K562 (cell line): ENCODE results near the gene FTH1. TPM values are rescaled to one million over a fixed set of nuclear protein-coding genes. Genes with fewer than 3 reads are reported as not detected.
A peak's percentile ranks its signal among the peaks of the same experiment; 100 is the strongest.

Experiments used
- ATAC-seq: fragments of 200-7000 bp; cut with Tn5 transposase; 3 replicates; pipeline ENCODE4 v1.9.1; 2020; ENCODE audit warnings: moderate library complexity
- BruUV-seq: library from RNA; stranded (reverse); fragments of 400-500 nt; replicated peaks from 2 replicates; lab custom pipeline; 2021; lab: Mats Ljungman, UMichigan
- CTCF ChIA-PET: fragments of 300-600 bp; formaldehyde crosslinking; extraction: SDS; loops from one replicate; lab custom pipeline; 2021; ENCODE audit warnings: low intra/inter-chr PET ratio; lab: Yijun Ruan, JAX
- POLR2A ChIA-PET: fragments of 300-600, 350-650 bp; sonication (Branson Sonifier 250); formaldehyde crosslinking; extraction: SDS; loops from one replicate; lab custom pipeline; 2021; ENCODE audit warnings: antibody characterized with exemption, inconsistent platforms; lab: Yijun Ruan, JAX
- DNase-seq, 4 experiments: peaks; one replicate each; pipeline versions ENCODE4 v3.0.0 to v3.0.0-alpha.2; 2011 to 2018; ENCODE audit warnings: low spot score in 3 of 4, mixed read lengths in 3 of 4; ENCODE audit errors: extremely low read depth in 1 of 4
- FAIRE-seq: peaks from 2 replicates; lab custom pipeline; 2011; peaks lifted over from hg19 to GRCh38; lab: Jason Lieb, UNC
- H2AFZ ChIP-seq: 2 replicates; pipeline ENCODE4 v1.6.0; 2011; ENCODE audit warnings: low read depth, low read length, control low read depth, inconsistent platforms
- H3K27ac ChIP-seq: fragments of 200-600 bp; 3 replicates; pipeline ENCODE4 v1.8.0; 2011; ENCODE audit warnings: low read depth, mild to moderate bottlenecking, control low read depth, inconsistent platforms, low read length, moderate library complexity, mixed read lengths; ENCODE audit errors: extremely low read depth
- H3K27me3 ChIP-seq, 2 experiments: fragments of 300-600 bp in 1 of 2; 2 replicates in 1 of 2; 3 replicates in 1 of 2; pipeline versions ENCODE4 v1.6.0 to v1.8.0; 2011; ENCODE audit warnings: inconsistent platforms in 2 of 2, low read length in 2 of 2, mild to moderate bottlenecking in 1 of 2, mixed read lengths in 1 of 2, moderate library complexity in 1 of 2; ENCODE audit not compliant: control insufficient read depth in 2 of 2, insufficient read depth in 2 of 2
- H3K36me3 ChIP-seq: fragments of 300-600 bp; 3 replicates; pipeline ENCODE4 v1.8.0; 2011; ENCODE audit warnings: mild to moderate bottlenecking, low read length, inconsistent platforms; ENCODE audit not compliant: control insufficient read depth, insufficient read depth
- H3K4me1 ChIP-seq, 2 experiments: fragments of 200-600 bp in 1 of 2; replicated peaks in 1 of 2; 2 replicates in 1 of 2; 3 replicates in 1 of 2; pipeline versions ENCODE4 v1.5.1 to v1.8.0; 2011; ENCODE audit warnings: inconsistent platforms in 2 of 2, low read length in 2 of 2, mild to moderate bottlenecking in 1 of 2, mixed read lengths in 1 of 2, moderate library complexity in 1 of 2; ENCODE audit not compliant: control insufficient read depth in 2 of 2, insufficient read depth in 2 of 2
- H3K4me2 ChIP-seq: 2 replicates; pipeline ENCODE4 v1.6.1; 2011; ENCODE audit warnings: low read length, control low read depth, inconsistent platforms, mixed read lengths; ENCODE audit not compliant: insufficient read depth
- H3K4me3 ChIP-seq: fragments of 200-600 bp; sonication (generic), shearing (Covaris generic); 2 replicates; pipeline ENCODE4 v1.5.1; 2016; ENCODE audit warnings: control low read depth, inconsistent platforms
- H3K79me2 ChIP-seq: fragments of 200-600 bp; 3 replicates; pipeline ENCODE4 v1.8.0; 2011; ENCODE audit warnings: low read length, inconsistent platforms; ENCODE audit not compliant: control insufficient read depth, insufficient read depth
- H3K9ac ChIP-seq, 2 experiments: 2 replicates each; pipeline versions ENCODE4 v1.6.0 to v1.6.1; 2011; ENCODE audit warnings: low read depth in 2 of 2, low read length in 2 of 2, control low read depth in 1 of 2, inconsistent platforms in 1 of 2, mild to moderate bottlenecking in 1 of 2, mixed read lengths in 1 of 2; ENCODE audit not compliant: insufficient read depth in 1 of 2
- H3K9me1 ChIP-seq: one replicate; pipeline ENCODE4 v1.6.0; 2011; ENCODE audit warnings: inconsistent platforms, mild to moderate bottlenecking, low read length, moderate library complexity; ENCODE audit not compliant: control insufficient read depth, insufficient read depth
- H3K9me3 ChIP-seq: replicated peaks from 2 replicates; pipeline ENCODE4 v1.5.1; 2011; ENCODE audit warnings: low read depth, low read length, inconsistent platforms; ENCODE audit not compliant: control insufficient read depth, insufficient read depth
- H4K20me1 ChIP-seq: replicated peaks from 2 replicates; pipeline ENCODE4 v1.6.1; 2011; ENCODE audit warnings: low read length, inconsistent platforms, mixed read lengths; ENCODE audit not compliant: control insufficient read depth, insufficient read depth
- FOXK2 ChIP-seq, 2 experiments: fragments of 450-650 bp; IDR thresholded peaks in 1 of 2; conservative IDR thresholded peaks in 1 of 2; 2 replicates each; pipeline ENCODE4 v1.6.1; 2016; ENCODE audit warnings: low read depth in 2 of 2, mild to moderate bottlenecking in 1 of 2
- GATAD2B ChIP-seq: fragments of 450-650 bp; IDR thresholded peaks from 2 replicates; pipeline ENCODE4 v1.6.1; 2017; ENCODE audit warnings: mild to moderate bottlenecking, borderline replicate concordance
- MAFG ChIP-seq: fragments of 450-650 bp; conservative IDR thresholded peaks from 2 replicates; pipeline ENCODE4 v1.6.1; 2016; ENCODE audit warnings: missing genetic modification characterization, missing compliant biosample characterization
- POLR2G ChIP-seq: fragments of 200-400 bp; formaldehyde crosslinking; IDR thresholded peaks from 2 replicates; pipeline ENCODE4 v1.6.1; 2017; ENCODE audit warnings: low read depth, mild to moderate bottlenecking, antibody characterized with exemption, low read length, moderate library complexity
- RBFOX2 ChIP-seq: fragments of 200-400 bp; formaldehyde crosslinking; IDR thresholded peaks from 2 replicates; pipeline ENCODE4 v1.6.1; 2017; ENCODE audit warnings: low read depth, mild to moderate bottlenecking, low read length, moderate library complexity
- SMAD4 ChIP-seq: fragments of 250-450 bp; sonication (Bioruptor Pico); conservative IDR thresholded peaks from 2 replicates; pipeline ENCODE4 v1.8.0; 2021; ENCODE audit warnings: inconsistent platforms, mild to moderate bottlenecking, moderate library complexity
- TGIF2 ChIP-seq: sonication (generic); formaldehyde crosslinking; IDR thresholded peaks from 2 replicates; pipeline ENCODE4 v1.8.1; 2022; ENCODE audit warnings: mild to moderate bottlenecking, missing genetic modification reagents, moderate library complexity
- YBX1 ChIP-seq: fragments of 450-650 bp; IDR thresholded peaks from 2 replicates; pipeline ENCODE4 v1.7.1; 2016; ENCODE audit warnings: mild to moderate bottlenecking
- ZBTB7A ChIP-seq: IDR thresholded peaks from 2 replicates; pipeline ENCODE4 v1.6.1; 2011; ENCODE audit warnings: low read depth, mild to moderate bottlenecking, low read length, moderate library complexity, borderline replicate concordance; ENCODE audit not compliant: control insufficient read depth
- ZFPM2 ChIP-seq: fragments of 250-450 bp; sonication (Bioruptor Pico); IDR thresholded peaks from 2 replicates; pipeline ENCODE4 v1.5.1; 2022; ENCODE audit warnings: mild to moderate bottlenecking
- ZNF696 ChIP-seq: fragments of 250-450 bp; sonication (Bioruptor Pico); conservative IDR thresholded peaks from 2 replicates; pipeline ENCODE4 v1.4.0; 2020; ENCODE audit warnings: mild to moderate bottlenecking, moderate library complexity
- ZNF830 ChIP-seq: fragments of 250-450 bp; sonication (Bioruptor Pico); IDR thresholded peaks from 2 replicates; pipeline ENCODE4 v1.5.0; 2021; ENCODE audit warnings: mild to moderate bottlenecking
- WGBS: fragments of 100-300 bp; shearing (Covaris generic); methylation state at CpG from one replicate; pipeline ENCODE4 v1.1.6; 2016; ENCODE audit warnings: low coverage, mixed read lengths; ENCODE audit not compliant: insufficient coverage; ENCODE audit errors: missing lambda C conversion rate; 5-methylcytosine and 5-hydroxymethylcytosine counted together
- in situ Hi-C: fragments of 300-500 bp; cut with MboI; formaldehyde crosslinking; loops from 4 replicates; pipeline ENCODE4 v1.15.0; 2018; ENCODE audit warnings: inconsistent platforms, mixed read lengths
- intact Hi-C: fragments of 100-400 bp; cut with micrococcal nuclease; formaldehyde crosslinking; loops from 2 replicates; pipeline ENCODE4 v1.14.2; 2022
- polyA plus RNA-seq, 8 experiments: library from polyadenylated mRNA; depleted of rRNA in 4 of 8; stranded (reverse) in 5 of 8; unstranded in 3 of 8; fragments of >200 nt; fragmentation: Nextera tagmentation in 2 of 8; fragmentation: Illumina TruSeq in 1 of 8; extraction: Ambion mirVana in 2 of 8; extraction: Trizol in 1 of 8; gene quantifications; 2 replicates each; pipeline versions ENCODE4 v1.2.1 to v1.2.3, GENCODE V29; 2011 to 2014; ENCODE audit warnings: inconsistent platforms in 1 of 8, missing spikeins in 1 of 8
- total RNA-seq, 7 experiments: library from RNA; depleted of rRNA in 6 of 7; stranded (reverse); fragments of >200 nt in 6 of 7; fragmentation: Illumina TruSeq in 2 of 7; extraction: Trizol in 2 of 7; gene quantifications; 2 replicates each; pipeline versions ENCODE4 v1.2.1 to v1.2.3, GENCODE V29; 2011 to 2021; ENCODE audit warnings: low replicate concordance in 1 of 7
- TF ChIP-seq, protein P1 (sequence below): fragments of 450-650 bp; IDR thresholded peaks from 2 replicates; pipeline ENCODE4 v1.6.1; 2018; ENCODE audit warnings: mild to moderate bottlenecking, low read depth; ENCODE audit not compliant: partially characterized antibody

FTH1 gene
- total and polyA plus RNA-seq, 9 of the 15 experiments (the other 6 are each of a cell fraction or from before 2014, with no cell fraction given): 370 to 3,146 (median 802) TPM

DNA sequence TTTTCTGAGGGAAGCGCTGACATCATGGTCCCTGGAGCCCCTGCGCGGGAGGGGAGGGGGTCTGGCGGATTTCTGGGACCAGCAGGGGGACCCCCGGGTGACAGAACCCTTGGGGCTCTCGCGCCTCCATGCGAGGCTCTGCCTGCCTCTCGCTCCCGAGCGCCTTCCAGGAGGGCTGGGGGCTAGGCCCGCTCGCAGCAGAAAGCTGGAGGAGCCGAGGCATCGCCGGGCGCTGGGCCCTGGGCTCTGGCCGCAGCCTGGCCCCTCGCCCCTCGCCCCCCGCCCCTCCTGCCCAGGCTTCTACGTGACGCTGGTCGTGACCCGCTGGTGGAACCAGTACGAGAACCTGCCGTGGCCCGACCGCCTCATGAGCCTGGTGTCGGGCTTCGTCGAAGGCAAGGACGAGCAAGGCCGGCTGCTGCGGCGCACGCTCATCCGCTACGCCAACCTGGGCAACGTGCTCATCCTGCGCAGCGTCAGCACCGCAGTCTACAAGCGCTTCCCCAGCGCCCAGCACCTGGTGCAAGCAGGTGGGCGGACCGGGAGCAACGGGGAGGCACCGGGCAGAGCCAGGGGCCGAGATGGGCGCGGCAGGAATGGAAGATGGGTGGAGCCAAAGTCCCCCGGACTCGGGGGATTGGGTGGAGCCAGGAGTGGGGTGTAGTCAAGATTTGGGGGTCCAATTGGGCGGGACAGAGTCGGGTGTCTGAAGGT lies 11.9 kb downstream of the FTH1 start:
- FAIRE-seq: no peak
- WGBS: 81% methylated on average over 39 of the region's 56 CpGs
- H2AFZ ChIP-seq: 0 out of 2 replicates have a peak overlapping the region, but pooled peaks have one; percentile 69
- TF ChIP-seq POLR2G (peak; percentile 31; the same call in 1 of the 2 replicates), GATAD2B (no peak), ZNF696 (CRISPR knock-in tag) (no peak), YBX1 (no peak), ZBTB7A (0 out of 2 replicates have a peak, but pooled peaks have one; percentile 23), MAFG (tag) (no peak), SMAD4 (no peak), FOXK2 (conservative IDR thresholded peaks at IDR 0.05 in 1 of 2, IDR thresholded peaks at IDR 0.05 in 1 of 2; ENCODE audit: low read depth in 2 of 2) (no peak), RBFOX2 (0 out of 2 replicates have a peak, but pooled peaks have one; percentile 22), TGIF2 (CRISPR knock-in tag) (no peak), ZFPM2 (CRISPR knock-in tag) (no peak), ZNF830 (CRISPR knock-in tag) (no peak)
- TF ChIP-seq, protein P1, sequence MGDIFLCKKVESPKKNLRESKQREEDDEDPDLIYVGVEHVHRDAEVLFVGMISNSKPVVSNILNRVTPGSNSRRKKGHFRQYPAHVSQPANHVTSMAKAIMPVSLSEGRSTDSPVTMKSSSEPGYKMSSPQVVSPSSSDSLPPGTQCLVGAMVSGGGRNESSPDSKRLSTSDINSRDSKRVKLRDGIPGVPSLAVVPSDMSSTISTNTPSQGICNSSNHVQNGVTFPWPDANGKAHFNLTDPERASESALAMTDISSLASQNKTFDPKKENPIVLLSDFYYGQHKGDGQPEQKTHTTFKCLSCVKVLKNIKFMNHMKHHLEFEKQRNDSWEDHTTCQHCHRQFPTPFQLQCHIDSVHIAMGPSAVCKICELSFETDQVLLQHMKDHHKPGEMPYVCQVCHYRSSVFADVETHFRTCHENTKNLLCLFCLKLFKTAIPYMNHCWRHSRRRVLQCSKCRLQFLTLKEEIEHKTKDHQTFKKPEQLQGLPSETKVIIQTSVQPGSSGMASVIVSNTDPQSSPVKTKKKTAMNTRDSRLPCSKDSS: no peak
- peak in 2 of 4 experiments; percentile 7 to 31 for DNase-seq
- H4K20me1 ChIP-seq: no peaks in the 10 kb centered on the region
- no peaks in the 10 kb centered on the region for H3K36me3 ChIP-seq
- H3K4me3 ChIP-seq: no peak overlapping the region
- POLR2A ChIA-PET: interaction anchor here (0.6 to 14.1 kb wide), 3 partner anchors 8 to 176 kb away, joined by 3 to 327 read pairs (median 3); partner anchors contain the start of gene FTH1
- CTCF ChIA-PET: no interaction called here
- H3K27me3 ChIP-seq: no peaks in the 10 kb centered on the region
- H3K9me1 ChIP-seq: no peaks in the 10 kb centered on the region
- H3K9ac ChIP-seq: peak overlapping the region in 1 of 2 experiments; percentile 67; a peak in 1 of 4 replicates
- BruUV-seq: no TSS peak
- H3K4me1 ChIP-seq: peaks cover 30 to 31% of the 10 kb centered on the region in 2 experiments
- H3K27ac ChIP-seq: no peak overlapping the region
- no peaks in the 10 kb centered on the region for H3K9me3 ChIP-seq
- in situ Hi-C loops (no loop called here), intact Hi-C loops (no loop called here)
- ATAC-seq: no peak
- no peaks in the 10 kb centered on the region for H3K79me2 ChIP-seq
- no peak overlapping the region for H3K4me2 ChIP-seq
